SK-N-SH (cell line): ENCODE data around the gene PSMC3IP. TPM values are rescaled to one million over a fixed set of nuclear protein-coding genes. Genes with fewer than 3 reads are reported as not detected.

Experiments
- CTCF ChIA-PET: fragments of 300-600, 350-600 bp; formaldehyde crosslinking; extraction: SDS; loops from one replicate; lab custom pipeline; 2021; lab: Yijun Ruan, JAX
- POLR2A ChIA-PET: fragments of 350-600 bp; sonication (Branson Sonifier 250); formaldehyde crosslinking; extraction: SDS; loops from one replicate; lab custom pipeline; 2020; ENCODE audit warnings: antibody characterized with exemption, inconsistent platforms; lab: Yijun Ruan, JAX
- DNase-seq: peaks from one replicate; pipeline ENCODE4 v3.0.0; 2012
- H2AFZ ChIP-seq: fragments of 200-600 bp; sonication (generic); 2 replicates; pipeline ENCODE4 v1.8.1; 2016; ENCODE audit warnings: antibody characterized with exemption, mild to moderate bottlenecking, low read depth
- H3F3A ChIP-seq: fragments of 200-600 bp; sonication (generic); replicated peaks from 2 replicates; pipeline ENCODE3; 2016; ENCODE audit warnings: antibody characterized with exemption, mild to moderate bottlenecking; ENCODE audit not compliant: insufficient read depth
- H3K27ac ChIP-seq, 2 experiments: fragments of 200-500 bp in 1 of 2; fragments of 200-600 bp in 1 of 2; sonication (Bioruptor generic) in 1 of 2; sonication (generic), shearing (Covaris generic) in 1 of 2; 2 replicates each; pipeline versions ENCODE4 v1.5.1 to v1.6.1; 2014 to 2016; ENCODE audit warnings: low read depth in 2 of 2, inconsistent platforms in 1 of 2, low read length in 1 of 2, mild to moderate bottlenecking in 1 of 2, mixed read lengths in 1 of 2
- H3K27me3 ChIP-seq: fragments of 200-600 bp; sonication (generic), shearing (Covaris generic); 2 replicates; pipeline ENCODE4 v1.6.1; 2016; ENCODE audit warnings: mixed run types; ENCODE audit not compliant: insufficient read depth
- H3K36me3 ChIP-seq, 2 experiments: fragments of 200-500 bp in 1 of 2; fragments of 200-600 bp in 1 of 2; sonication (Bioruptor generic) in 1 of 2; sonication (generic) in 1 of 2; replicated peaks in 1 of 2; 2 replicates each; pipeline versions ENCODE3 to v1.5.1; 2014 to 2016; ENCODE audit warnings: low read length in 1 of 2, mild to moderate bottlenecking in 1 of 2; ENCODE audit not compliant: insufficient read depth in 2 of 2, control insufficient read depth in 1 of 2
- H3K4me1 ChIP-seq, 2 experiments: fragments of 200-500 bp in 1 of 2; fragments of 200-600 bp in 1 of 2; sonication (Bioruptor generic) in 1 of 2; sonication (generic), shearing (Covaris generic) in 1 of 2; 2 replicates each; pipeline versions ENCODE4 v1.5.1 to v1.6.1; 2014 to 2016; ENCODE audit warnings: low read depth in 1 of 2, low read length in 1 of 2, mixed run types in 1 of 2; ENCODE audit not compliant: insufficient read depth in 2 of 2, control insufficient read depth in 1 of 2
- H3K4me2 ChIP-seq: fragments of 200-600 bp; sonication (generic), shearing (Covaris generic); 2 replicates; pipeline ENCODE4 v1.6.1; 2017; ENCODE audit warnings: mixed run types
- H3K4me3 ChIP-seq, 2 experiments: fragments of 200-500 bp in 1 of 2; fragments of 200-600 bp in 1 of 2; sonication (Bioruptor generic) in 1 of 2; sonication (generic), shearing (Covaris generic) in 1 of 2; 2 replicates each; pipeline versions ENCODE4 v1.5.1 to v1.8.1; 2014 to 2016; ENCODE audit warnings: low read depth in 2 of 2, inconsistent platforms in 1 of 2, low read length in 1 of 2, mild to moderate bottlenecking in 1 of 2, mixed read lengths in 1 of 2, moderate library complexity in 1 of 2
- H3K79me2 ChIP-seq: fragments of 200-600 bp; sonication (generic); 2 replicates; pipeline ENCODE4 v1.8.1; 2017; ENCODE audit warnings: mild to moderate bottlenecking; ENCODE audit not compliant: insufficient read depth
- H3K9ac ChIP-seq: fragments of 200-600 bp; sonication (generic); 2 replicates; pipeline ENCODE4 v1.6.1; 2017; ENCODE audit warnings: mixed run types
- H3K9me2 ChIP-seq: fragments of 200-600 bp; sonication (generic); 2 replicates; pipeline ENCODE4 v1.6.1; 2017; ENCODE audit warnings: mixed run types
- H3K9me3 ChIP-seq: fragments of 200-600 bp; sonication (generic); 2 replicates; pipeline ENCODE4 v1.6.1; 2017; ENCODE audit warnings: mixed run types, mild to moderate bottlenecking, moderate library complexity
- H4K20me1 ChIP-seq: fragments of 200-600 bp; sonication (generic); 2 replicates; pipeline ENCODE4 v1.6.1; 2017; ENCODE audit warnings: mild to moderate bottlenecking, mixed run types; ENCODE audit not compliant: insufficient read depth
- CHD2 ChIP-seq: fragments of 150-350 bp; IDR thresholded peaks from 2 replicates; pipeline ENCODE4 v1.6.1; 2018; ENCODE audit warnings: low read length; ENCODE audit not compliant: partially characterized antibody
- ELF1 ChIP-seq: IDR thresholded peaks from 2 replicates; pipeline ENCODE4 v1.4.0; 2012
- FOSL2 ChIP-seq: IDR thresholded peaks from 2 replicates; pipeline ENCODE4 v1.4.0; 2012; ENCODE audit warnings: low read depth, mild to moderate bottlenecking, moderate library complexity, borderline replicate concordance
- FOXJ3 ChIP-seq: sonication (generic); formaldehyde crosslinking; IDR thresholded peaks from 2 replicates; pipeline ENCODE4 v1.5.1; 2020; ENCODE audit warnings: mild to moderate bottlenecking, missing genetic modification reagents
- FOXM1 ChIP-seq: IDR thresholded peaks from 2 replicates; pipeline ENCODE4 v1.4.0; 2012; ENCODE audit warnings: low read depth, mild to moderate bottlenecking
- GATA2 ChIP-seq: sonication (generic); formaldehyde crosslinking; IDR thresholded peaks from 2 replicates; pipeline ENCODE4 v1.5.0; 2020; ENCODE audit warnings: mild to moderate bottlenecking, missing genetic modification reagents
- JUND ChIP-seq: IDR thresholded peaks from 2 replicates; pipeline ENCODE4 v1.4.0; 2012
- MXI1 ChIP-seq: IDR thresholded peaks from 2 replicates; pipeline ENCODE4 v1.6.1; 2012; ENCODE audit warnings: mild to moderate bottlenecking, low read depth, low read length, improper control_type of control experiment
- NFIC ChIP-seq: IDR thresholded peaks from 2 replicates; pipeline ENCODE4 v1.4.0; 2012; ENCODE audit warnings: borderline replicate concordance
- POLR2AphosphoS5 ChIP-seq: IDR thresholded peaks from 2 replicates; pipeline ENCODE4 v1.6.1; 2012; ENCODE audit warnings: low read depth, low read length
- RFX5 ChIP-seq: IDR thresholded peaks from 2 replicates; pipeline ENCODE4 v1.6.1; 2012; ENCODE audit warnings: mild to moderate bottlenecking, improper control_type of control experiment, low read length
- TEAD4 ChIP-seq: IDR thresholded peaks from 2 replicates; pipeline ENCODE4 v1.4.0; 2012; ENCODE audit warnings: mild to moderate bottlenecking, borderline replicate concordance; ENCODE audit not compliant: insufficient read depth
- USF2 ChIP-seq: fragments of 150-350 bp; IDR thresholded peaks from 2 replicates; pipeline ENCODE4 v1.6.1; 2017; ENCODE audit warnings: antibody characterized with exemption, low read length, low read depth, borderline replicate concordance
- WGBS: methylation state at CpG from one replicate; pipeline ENCODE4 v1.1.6; 2017; ENCODE audit warnings: low lambda C conversion rate; 5-methylcytosine and 5-hydroxymethylcytosine counted together
- polyA plus RNA-seq, 3 experiments: library from polyadenylated mRNA; depleted of rRNA; stranded (reverse); fragments of >200 nt; gene quantifications; 2 replicates each; pipeline ENCODE4 v1.2.3, GENCODE V29; 2012

Gene PSMC3IP
- polyA plus RNA-seq, 1 of the 3 experiments (the other 2 are of a cell fraction), result 17.3 TPM

DNA sequence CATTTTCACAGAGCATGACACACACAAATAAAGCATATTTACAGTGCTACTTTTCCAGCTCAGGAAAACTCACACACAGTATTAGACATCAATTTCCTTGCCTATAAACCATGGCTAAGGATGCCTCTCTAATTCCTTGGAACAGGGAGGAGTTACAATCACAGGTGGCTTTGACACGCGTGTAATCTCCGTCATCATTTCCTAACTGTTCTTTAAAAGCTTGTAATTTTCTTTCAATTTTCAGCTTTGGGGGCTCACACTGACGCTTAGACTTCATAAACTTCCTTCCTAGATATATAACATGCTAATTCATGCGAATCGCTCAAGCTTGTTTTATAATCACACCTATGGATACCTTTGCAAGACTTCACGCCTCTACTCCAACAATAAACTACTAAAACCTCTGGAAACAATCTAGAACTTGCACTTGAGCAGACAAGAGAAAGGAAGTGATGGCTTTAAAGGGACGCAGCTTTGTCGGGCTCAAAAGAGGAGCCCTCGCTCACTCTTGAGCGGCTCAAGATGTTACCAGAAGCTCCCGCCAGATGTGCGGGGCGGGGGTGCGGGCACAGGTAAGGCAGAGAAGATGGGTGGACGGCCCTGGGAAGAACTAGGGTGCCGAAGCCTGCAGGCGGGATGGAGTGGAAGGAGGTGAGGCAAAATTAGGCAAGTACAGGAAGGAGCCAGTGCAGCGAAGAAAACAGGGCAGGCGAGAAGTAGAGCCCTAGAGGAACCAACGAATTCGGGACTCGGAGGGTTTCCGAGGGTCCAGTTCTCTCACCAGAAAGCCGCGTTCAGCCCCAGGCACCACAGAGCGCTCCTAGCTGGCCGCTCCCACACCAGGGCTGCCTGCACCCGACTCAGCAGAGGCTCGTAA, 31.0 kb upstream of the PSMC3IP start:
- peak overlapping the region; percentile 97 for H3K4me2 ChIP-seq
- peak overlapping the region; percentile 56 to 99 for H3K4me3 ChIP-seq
- POLR2A ChIA-PET, result interaction anchor here (1.5 to 2.8 kb wide), 7 partner anchors 9 to 72 kb away, joined by 4 to 16 read pairs (median 11); partner anchors contain the start of genes PLEKHH3 and PSMC3IP
- peak overlapping the region; percentile 80 for H3K27ac ChIP-seq
- peaks cover 16 to 24% of the 10 kb centered on the region in 2 experiments for H3K36me3 ChIP-seq
- WGBS, result under 1% methylated on average over 29 of the region's 30 CpGs
- H3K27me3 ChIP-seq, result no peaks in the 10 kb centered on the region
- peaks cover 39% of the 10 kb centered on the region for H4K20me1 ChIP-seq
- H3K4me1 ChIP-seq, result peaks cover 0 to 6% of the 10 kb centered on the region in 2 experiments; a peak in 2 of 4 replicates
- H3F3A ChIP-seq, result peaks cover 12% of the 10 kb centered on the region
- no peak for TF ChIP-seq FOSL2
- no peak for TF ChIP-seq GATA2 (CRISPR knock-in tag)
- no peak for TF ChIP-seq MXI1
- TF ChIP-seq TEAD4, result no peak
- no peak for TF ChIP-seq RFX5
- TF ChIP-seq USF2, result no peak
- H3K79me2 ChIP-seq, result peaks cover 70% of the 10 kb centered on the region
- peak overlapping the region; percentile 84 for H2AFZ ChIP-seq
- no peaks in the 10 kb centered on the region for H3K9me2 ChIP-seq
- no peak for DNase-seq
- CTCF ChIA-PET, result interaction anchor here (0.7 to 4.8 kb wide), 11 partner anchors 10 to 155 kb away, joined by 3 to 48 read pairs (median 6); partner anchors contain the start of genes CCR10, PLEKHH3 and PSMC3IP
- H3K9ac ChIP-seq, result peak overlapping the region; percentile 89
- no peaks in the 10 kb centered on the region for H3K9me3 ChIP-seq

- no peaks in the 10 kb centered on the region for H3K9me3 ChIP-seq
- peak overlapping the region; percentile 89 for H3K9ac ChIP-seq
- peaks cover 47% of the 10 kb centered on the region for H4K20me1 ChIP-seq
- H3K9me2 ChIP-seq, result no peaks in the 10 kb centered on the region
- H3K79me2 ChIP-seq, result peaks cover 78% of the 10 kb centered on the region
- ChIA-PET POLR2A (interaction anchor here (1.7 to 2.8 kb wide), 4 partner anchors 8 to 71 kb away, joined by 4 to 16 read pairs (median 13); partner anchors contain the start of gene PSMC3IP), CTCF (interaction anchor here (0.6 to 4.8 kb wide), 9 partner anchors 9 to 156 kb away, joined by 3 to 48 read pairs (median 6); partner anchors contain the start of genes CCR10, PLEKHH3 and PSMC3IP)
- no peaks in the 10 kb centered on the region for H3K27me3 ChIP-seq
- H3K4me1 ChIP-seq, result peaks cover 0 to 6% of the 10 kb centered on the region in 2 experiments; a peak in 2 of 4 replicates
- H3K4me3 ChIP-seq, result peak overlapping the region; percentile 56 to 99
- no peak for DNase-seq
- no peak overlapping the region for H2AFZ ChIP-seq
- H3K4me2 ChIP-seq, result peak overlapping the region; percentile 97
- no peak for TF ChIP-seq FOSL2
- no peak for TF ChIP-seq JUND
- TF ChIP-seq POLR2AphosphoS5, result no peak
- TF ChIP-seq FOXJ3, result no peak
- no peak for TF ChIP-seq CHD2
- TF ChIP-seq FOXM1, result no peak
- no peak for TF ChIP-seq NFIC
- TF ChIP-seq ELF1, result no peak
- WGBS, result 61% methylated on average over 3 of the region's 3 CpGs
- H3F3A ChIP-seq, result peaks cover 12% of the 10 kb centered on the region
- peaks cover 10 to 21% of the 10 kb centered on the region in 2 experiments for H3K36me3 ChIP-seq
- no peak overlapping the region; a peak in 1 of 4 replicates for H3K27ac ChIP-seq
These were observed 30.2 kb upstream of the PSMC3IP start for GRCh38 chr17:42607769-42608168.
